Forelimb muscle (tissue), 1 donor: Measurements from ENCODE around the gene SHCBP1L. TPM values are rescaled to one million over a fixed set of nuclear protein-coding genes. Genes with fewer than 3 reads are reported as not detected.

Experiments
- DNase-seq: peaks from one replicate; pipeline ENCODE4 v3.0.0-alpha.2; 2013; ENCODE audit warnings: low read depth
- polyA plus RNA-seq: library from polyadenylated mRNA; unstranded; fragments of 120-200 nt; gene quantifications from one replicate; pipeline ENCODE4 v1.2.1, GENCODE V29; 2013; ENCODE audit not compliant: insufficient read length

SHCBP1L gene
- 0.35 TPM for polyA plus RNA-seq

DNA sequence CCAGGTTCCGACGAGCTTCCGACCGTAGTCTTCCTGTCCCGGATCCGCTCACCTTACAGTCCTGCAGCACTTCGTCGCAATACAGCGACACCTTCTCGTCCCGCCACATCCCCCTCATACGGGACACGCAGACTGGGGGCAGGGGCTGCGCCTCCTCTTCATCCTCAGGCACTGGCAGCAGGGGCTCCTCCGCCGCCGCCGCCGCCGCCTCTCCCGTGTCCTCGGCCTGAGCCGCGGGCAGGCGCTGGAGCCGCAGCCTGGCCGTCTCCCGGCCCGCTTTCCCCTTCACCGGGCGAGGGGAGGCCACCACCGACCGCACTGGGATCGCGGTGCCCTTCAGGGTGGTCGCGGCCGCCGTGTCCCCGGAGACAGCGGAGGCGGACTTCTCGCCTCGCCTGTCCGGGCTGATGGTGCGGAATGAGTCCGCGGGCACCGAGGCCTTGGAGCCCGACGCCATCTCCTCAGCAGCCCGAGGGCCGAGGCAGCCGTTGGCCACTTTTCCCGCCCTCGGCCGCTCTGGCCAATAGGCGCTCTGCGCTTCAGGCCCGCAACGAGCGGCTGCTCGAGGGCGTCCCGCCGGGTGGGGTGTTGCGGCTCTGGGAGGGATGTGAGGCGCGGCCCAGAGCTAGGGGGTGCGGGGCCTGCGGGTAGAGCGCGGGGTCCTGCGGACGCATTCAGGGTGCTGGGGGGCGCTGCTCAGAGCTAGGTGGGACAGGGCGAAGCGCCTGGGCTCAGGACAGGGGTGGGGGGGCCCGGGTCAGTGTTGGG lies at the start of gene SHCBP1L:
TSS of gene SHCBP1L (minus strand) at position 490 of the 768 bp plus-strand sequence. CDS start at position 457, 33 bp downstream.
- no peak for DNase-seq

- DNase-seq, result no peak
Measured at GRCh38 chr1:183002267-183002666, 49.3 kb upstream of the SHCBP1L start.

DNA sequence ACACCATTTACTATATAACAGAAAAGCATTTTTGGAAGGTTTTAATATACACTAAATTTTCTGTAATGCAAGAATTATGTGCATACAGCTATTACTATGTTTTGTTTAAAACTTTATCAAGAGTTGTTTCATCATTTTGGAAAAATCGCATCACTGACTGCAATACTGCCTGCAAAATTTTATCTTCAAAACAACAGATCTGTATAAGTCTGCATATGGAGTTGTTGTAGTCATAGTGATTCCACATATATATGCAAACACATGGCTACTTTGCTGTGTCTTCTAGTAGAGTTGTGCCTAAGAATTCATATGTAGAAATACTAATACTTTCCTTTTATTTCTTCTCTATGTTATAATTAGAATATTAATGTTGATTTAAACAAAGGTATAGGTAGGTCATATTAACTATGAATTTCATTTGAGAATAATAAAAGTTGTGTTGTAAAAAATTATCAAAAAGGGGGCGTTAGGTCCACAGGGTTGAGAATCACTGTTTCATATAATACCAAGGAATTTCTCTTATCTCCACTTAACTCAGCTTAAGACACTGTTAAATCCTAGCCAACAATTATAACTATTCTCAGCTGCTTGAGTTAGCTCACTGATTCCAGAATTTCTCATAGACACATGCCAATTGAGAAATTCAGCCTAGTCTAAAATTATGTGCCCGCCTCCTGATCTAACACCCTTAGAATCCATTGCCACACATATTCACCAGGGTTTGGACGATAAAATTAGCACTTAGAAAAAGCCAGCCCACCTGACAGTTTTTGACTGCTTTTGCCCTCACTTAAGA lies 47.4 kb upstream of the SHCBP1L start:
- DNase-seq, result no peak

GRCh38 chr1:182998482-182998881 lies 45.5 kb upstream of the SHCBP1L start:
- no peak for DNase-seq

- no peak for DNase-seq
Measured at GRCh38 chr1:182996816-182997215, 43.9 kb upstream of the SHCBP1L start.

- DNase-seq, result no peak
Measured at GRCh38 chr1:182995894-182996293, 42.9 kb upstream of the SHCBP1L start.

- DNase-seq, result no peak
Measured at GRCh38 chr1:182993746-182994145, 40.8 kb upstream of the SHCBP1L start.

- no peak for DNase-seq
Measured at GRCh38 chr1:182990413-182991144, 37.6 kb upstream of the SHCBP1L start.

GRCh38 chr1:182985876-182986275 lies 32.9 kb upstream of the SHCBP1L start:
- DNase-seq, result no peak

GRCh38 chr1:182984621-182985020 lies 31.7 kb upstream of the SHCBP1L start:
- DNase-seq, result no peak

GRCh38 chr1:182984138-182984537 lies 31.2 kb upstream of the SHCBP1L start:
- DNase-seq, result no peak

DNA sequence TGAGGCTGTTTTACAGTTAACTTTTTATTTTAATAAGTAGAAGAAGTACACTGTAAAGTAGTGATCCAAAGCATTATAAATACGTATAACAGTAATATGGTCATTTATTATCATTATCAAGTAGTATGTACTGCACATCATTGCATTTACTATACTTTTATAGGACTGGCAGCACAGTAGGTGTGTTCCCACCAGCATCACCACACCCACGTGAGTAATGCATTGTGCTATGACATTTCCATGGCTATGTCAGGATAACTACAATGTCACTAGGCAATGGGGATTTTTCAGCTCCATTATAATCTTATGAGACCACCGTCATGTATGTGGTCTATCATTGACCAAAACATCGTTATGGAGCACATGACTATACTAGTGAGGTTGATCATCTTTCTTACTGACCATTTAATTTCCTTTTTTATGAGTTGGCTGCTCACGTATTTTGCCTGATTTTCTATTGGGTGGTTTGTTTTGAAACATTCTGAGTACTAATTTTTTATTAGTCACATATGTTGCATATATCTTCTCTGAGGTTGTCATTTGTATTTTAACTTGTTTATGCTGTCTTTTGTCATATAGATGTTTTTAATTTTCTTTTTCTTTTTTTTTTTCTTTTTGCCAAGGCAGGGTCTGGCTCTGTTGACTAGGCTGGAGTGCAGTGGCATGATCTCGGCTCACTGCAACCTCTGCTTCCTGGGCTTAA lies 25.3 kb upstream of the SHCBP1L start:
- DNase-seq, result no peak

DNA sequence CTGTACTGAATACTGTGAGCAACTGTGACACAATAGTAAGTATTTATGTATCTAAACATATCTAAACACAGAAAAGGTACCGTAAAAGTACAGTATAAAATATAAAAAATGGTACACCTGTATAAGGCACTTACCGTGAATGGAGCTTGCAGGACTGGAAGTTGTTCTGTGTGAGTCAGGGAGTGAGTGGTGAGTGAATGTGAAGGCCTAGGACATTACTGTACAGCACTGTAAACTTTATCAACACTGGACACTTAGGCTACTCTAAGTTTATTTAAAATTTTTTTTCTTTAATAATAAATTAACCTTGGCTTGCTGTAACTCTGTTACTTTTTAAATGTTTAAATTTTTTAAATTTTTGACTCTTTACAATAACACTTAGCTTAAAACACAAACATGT lies 24.5 kb upstream of the SHCBP1L start:
- no peak for DNase-seq

DNA sequence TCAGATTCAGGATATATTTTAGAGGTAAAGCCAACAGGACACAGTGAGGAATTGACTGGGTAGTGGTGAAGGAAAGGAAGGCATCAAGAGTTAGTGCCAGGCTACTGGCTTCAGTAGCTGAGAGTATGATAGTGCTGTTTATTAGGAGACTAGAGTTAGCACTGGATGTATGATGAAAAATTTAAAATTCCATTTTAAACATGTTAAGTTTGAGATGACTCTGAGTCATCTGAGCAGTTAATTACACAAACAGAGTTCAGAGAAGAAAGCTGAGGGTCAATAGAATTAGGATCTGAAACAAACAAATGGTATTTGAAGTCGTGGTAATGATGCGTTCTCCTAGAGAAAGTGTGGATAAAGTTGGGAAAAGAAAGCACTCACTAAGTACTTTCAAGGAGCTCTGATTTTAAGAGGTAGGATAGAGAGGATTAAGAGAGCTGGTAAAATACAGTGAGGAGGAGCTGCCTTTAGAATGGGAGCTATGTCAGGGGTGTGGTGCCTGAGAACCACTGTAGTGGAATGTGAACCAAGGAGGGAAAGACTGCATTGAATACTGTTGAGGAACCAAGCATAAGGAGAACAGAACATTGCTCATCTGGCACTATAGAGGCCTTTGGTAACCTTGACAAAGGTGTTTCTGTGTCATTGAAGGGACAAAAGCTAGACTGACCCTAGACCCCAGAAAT lies 21.7 kb upstream of the SHCBP1L start:
- no peak for DNase-seq

DNA sequence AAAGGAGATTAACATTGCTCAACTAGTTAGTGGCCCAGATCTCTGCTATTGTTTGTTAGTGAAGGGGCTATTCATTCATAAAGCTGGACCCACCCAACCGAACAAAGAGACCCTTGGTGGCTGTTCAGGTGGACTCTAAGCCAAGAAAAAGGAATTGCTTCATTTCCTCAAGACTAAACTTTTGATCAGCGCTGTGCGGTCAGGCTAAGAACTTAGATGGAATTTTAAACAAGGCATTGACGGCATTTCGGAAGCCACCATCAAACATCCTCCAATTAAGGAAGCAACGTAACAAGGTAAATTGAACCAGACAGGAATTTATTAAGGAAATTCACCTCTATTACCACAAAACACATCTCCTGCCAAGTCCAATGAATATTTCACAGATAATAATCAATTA lies 19.9 kb upstream of the SHCBP1L start:
- no peak for DNase-seq

DNA sequence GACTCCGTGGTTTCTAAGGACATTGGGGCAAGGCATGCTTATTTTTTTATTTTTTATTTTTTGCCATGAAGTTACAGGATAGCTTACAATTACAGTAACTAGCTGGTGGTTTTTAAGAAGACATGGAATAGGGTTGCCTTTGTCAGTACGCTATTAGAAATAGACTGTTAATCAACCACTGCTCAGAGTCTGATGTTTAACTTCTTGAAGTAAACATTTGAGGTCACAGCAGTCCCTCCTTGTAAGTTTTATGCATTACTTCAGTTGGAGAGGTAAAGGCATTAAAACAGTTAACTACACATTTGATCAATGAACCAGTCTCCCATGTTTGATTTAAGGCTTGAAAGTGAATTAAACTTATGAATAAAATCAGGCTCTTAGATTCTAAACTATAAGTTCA lies 19.3 kb upstream of the SHCBP1L start:
- no peak for DNase-seq

GRCh38 chr1:182971219-182971618 lies 18.3 kb upstream of the SHCBP1L start:
- DNase-seq, result no peak

DNA sequence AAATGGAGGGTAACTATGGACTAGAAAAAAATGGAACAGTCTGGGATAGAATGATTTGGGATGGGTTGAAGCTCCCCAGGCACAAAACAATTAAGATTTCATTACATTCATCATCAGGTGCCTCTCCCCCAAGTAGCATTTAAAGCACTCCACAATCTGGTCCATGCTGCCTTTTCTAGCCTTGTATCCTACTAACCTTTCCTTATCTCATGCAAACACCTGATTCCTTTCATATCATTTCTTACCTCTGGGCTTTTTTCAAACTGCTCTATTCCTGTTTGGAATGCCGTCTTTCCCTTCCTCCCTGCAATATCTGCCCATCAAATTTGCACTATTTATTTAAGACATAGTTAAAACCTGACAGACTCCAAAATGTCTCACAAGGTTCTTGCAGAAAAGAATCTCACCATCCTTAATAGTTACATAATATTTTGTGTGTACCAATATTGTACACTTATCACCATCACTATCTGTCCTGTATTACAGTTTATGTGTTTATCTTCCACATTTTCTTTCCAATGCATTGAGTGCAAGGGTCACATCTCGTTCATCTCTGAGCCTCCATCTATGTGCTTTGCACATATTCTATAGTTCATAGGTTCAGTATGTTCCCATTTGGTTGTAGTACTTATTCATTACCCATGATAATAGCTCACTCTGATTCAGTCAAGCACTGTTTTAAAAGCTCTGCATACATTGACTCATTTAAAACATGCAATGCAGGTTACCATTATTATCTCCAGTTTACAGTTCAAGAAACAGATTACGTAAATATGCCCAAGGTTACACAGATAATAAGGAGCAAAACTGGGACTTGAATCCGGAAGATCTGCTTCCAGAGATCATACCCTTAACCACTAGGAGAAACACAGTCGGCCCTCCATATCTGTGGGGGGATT lies 16.1 kb upstream of the SHCBP1L start:
- DNase-seq, result no peak

GRCh38 chr1:182968151-182968741 lies 15.3 kb upstream of the SHCBP1L start:
- no peak for DNase-seq

DNA sequence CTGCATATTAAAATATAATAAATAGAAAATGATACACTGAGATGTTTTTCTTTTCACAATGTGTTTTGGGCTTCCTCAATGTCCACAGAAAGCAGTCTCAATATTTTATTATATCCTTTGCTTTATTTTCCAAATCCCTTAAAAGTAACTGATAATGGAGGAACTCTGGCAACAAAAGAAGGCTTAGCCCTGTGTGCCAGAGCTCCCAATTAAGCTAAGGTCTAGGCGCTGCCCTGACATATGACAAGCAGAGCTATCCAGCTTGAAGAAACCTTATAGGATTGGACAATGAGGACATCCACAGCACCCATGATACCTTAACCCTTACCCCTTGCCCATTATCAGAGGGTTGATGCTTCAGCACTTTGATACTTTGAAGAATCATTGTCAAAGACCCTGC lies 12.9 kb upstream of the SHCBP1L start:
- no peak for DNase-seq
